H1 (cell line): ENCODE results near the gene SHROOM3. TPM values are rescaled to one million over a fixed set of nuclear protein-coding genes. Genes with fewer than 3 reads are reported as not detected.

Source experiments
- CTCF ChIP-seq, 3 experiments: IDR thresholded peaks; 1 replicate in 2 of 3; 2 replicates in 1 of 3; pipeline versions ENCODE4 v1.5.1 to v1.6.1; 2011; ENCODE audit warnings: low read length in 3 of 3, mild to moderate bottlenecking in 3 of 3, inconsistent platforms in 2 of 3, low read depth in 1 of 3, moderate library complexity in 1 of 3; ENCODE audit not compliant: insufficient read depth in 1 of 3; ENCODE audit errors: control extremely low read depth in 1 of 3
- NRF1 ChIP-seq: IDR thresholded peaks from 2 replicates; pipeline ENCODE4 v1.6.1; 2011; ENCODE audit warnings: mild to moderate bottlenecking, low read depth, low read length, improper control_type of control experiment
- SRF ChIP-seq: IDR thresholded peaks from 2 replicates; pipeline ENCODE4 v1.6.1; 2011; ENCODE audit warnings: mild to moderate bottlenecking, low read depth, low read length, moderate library complexity
- TAF1 ChIP-seq: IDR thresholded peaks from 2 replicates; pipeline ENCODE4 v1.6.1; 2011; ENCODE audit warnings: mild to moderate bottlenecking, low read depth, low read length
- polyA plus RNA-seq, 7 experiments: library from polyadenylated mRNA; depleted of rRNA in 3 of 7; stranded (reverse) in 5 of 7; unstranded in 2 of 7; fragments of >200 nt in 5 of 7; fragments of 200-250 nt in 2 of 7; gene quantifications; 1 replicate in 5 of 7; 2 replicates in 1 of 7; 4 replicates in 1 of 7; pipeline versions ENCODE4 v1.2.1 to v1.2.3, GENCODE V29; 2011 to 2013; ENCODE audit warnings: missing spikeins in 2 of 7, mixed read lengths in 2 of 7
- total RNA-seq: library from RNA; stranded (reverse); fragmentation: NEBNext Ultra II Directional; extraction: Animal tissue kit (Norgen Biotek cat#: 25700); gene quantifications from 2 replicates; pipeline ENCODE4 v1.2.1, GENCODE V29; 2021

Gene SHROOM3
- total and polyA plus RNA-seq, 2 of the 8 experiments (the other 6 are each of a cell fraction or from before 2014, with no cell fraction given) = 15.8 to 34.0 TPM

GRCh38 chr4:76518241-76518640 lies 83.2 kb downstream of the SHROOM3 start (continued):
- no peak for TF ChIP-seq CTCF (IDR thresholded peaks at IDR 0.05; ENCODE audit: control extremely low read depth in 1 of 3, insufficient read depth in 1 of 3, low read depth in 1 of 3, low read length in 3 of 3)
- no peak for TF ChIP-seq SRF
- no peak for TF ChIP-seq NRF1
- no peak for TF ChIP-seq TAF1
